HCT116 (cell line): ENCODE data around the gene TXNL4B. TPM values are rescaled to one million over a fixed set of nuclear protein-coding genes. Genes with fewer than 3 reads are reported as not detected.

Source experiments
- ATAC-seq: fragments of 200-7000 bp; cut with Tn5 transposase; 2 replicates; pipeline ENCODE4 v1.9.1; 2020; ENCODE audit warnings: mild to moderate bottlenecking, moderate library complexity
- BruUV-seq: library from RNA; stranded (reverse); fragments of 400-500 nt; replicated peaks from 2 replicates; lab custom pipeline; 2021; lab: Mats Ljungman, UMichigan
- CTCF ChIA-PET: fragments of 300-600 bp; sonication (Branson Sonifier 250); formaldehyde crosslinking; loops from one replicate; lab custom pipeline; 2021; ENCODE audit warnings: antibody characterized with exemption; lab: Charles Lee
- POLR2A ChIA-PET: fragments of 300-600, 350-600 bp; sonication (Branson Sonifier 250); formaldehyde crosslinking; loops from one replicate; lab custom pipeline; 2021; ENCODE audit warnings: antibody characterized with exemption; lab: Charles Lee
- RAD21 ChIA-PET, 2 experiments: fragments of 300-600 bp; sonication (Branson Sonifier 250); formaldehyde crosslinking; loops; one replicate each; lab custom pipeline; 2023; ENCODE audit warnings: low total read pairs in 2 of 2; ENCODE audit not compliant: uncharacterized antibody in 2 of 2, unreplicated experiment in 2 of 2, low non-redundant PET in 1 of 2; lab: Charles Lee
- DNase-seq: peaks from one replicate; pipeline ENCODE4 v3.0.0-alpha.2; 2010; ENCODE audit warnings: low read depth, low spot score
- H2AFZ ChIP-seq: fragments of 200-600 bp; shearing (Covaris generic), sonication (generic); 2 replicates; pipeline ENCODE4 v1.6.1; 2017; ENCODE audit warnings: low read depth, mixed run types, mixed read lengths, antibody characterized with exemption, low read length; ENCODE audit not compliant: poor library complexity, severe bottlenecking
- H3K27ac ChIP-seq: 2 replicates; pipeline ENCODE4 v1.5.1; 2012; ENCODE audit warnings: low read depth, low read length
- H3K27me3 ChIP-seq: fragments of 200-600 bp; sonication (generic); 2 replicates; pipeline ENCODE4 v1.6.1; 2016; ENCODE audit warnings: mixed run types, low read length, mixed read lengths; ENCODE audit not compliant: insufficient read depth
- H3K36me3 ChIP-seq, 2 experiments: fragments of 200-500 bp in 1 of 2; fragments of 200-600 bp in 1 of 2; sonication (Bioruptor generic) in 1 of 2; sonication (generic) in 1 of 2; 2 replicates each; pipeline versions ENCODE4 v1.5.1 to v1.6.1; 2014 to 2016; ENCODE audit warnings: low read length in 2 of 2, inconsistent platforms in 1 of 2, mixed read lengths in 1 of 2, mixed run types in 1 of 2; ENCODE audit not compliant: insufficient read depth in 2 of 2, control insufficient read depth in 1 of 2
- H3K4me1 ChIP-seq, 2 experiments: fragments of 200-600 bp in 1 of 2; sonication (generic) in 1 of 2; 2 replicates each; pipeline versions ENCODE4 v1.5.1 to v1.6.1; 2012 to 2017; ENCODE audit warnings: low read length in 2 of 2, inconsistent platforms in 1 of 2, mild to moderate bottlenecking in 1 of 2, mixed read lengths in 1 of 2, mixed run types in 1 of 2, moderate library complexity in 1 of 2; ENCODE audit not compliant: insufficient read depth in 2 of 2, control insufficient read depth in 1 of 2
- H3K4me2 ChIP-seq: fragments of 200-600 bp; sonication (generic); 2 replicates; pipeline ENCODE4 v1.6.1; 2017; ENCODE audit warnings: mixed run types, low read length, mixed read lengths
- H3K4me3 ChIP-seq, 2 experiments: fragments of 200-600 bp in 1 of 2; sonication (generic) in 1 of 2; replicated peaks in 1 of 2; 2 replicates each; pipeline ENCODE4 v1.5.1; 2011 to 2016; ENCODE audit warnings: low read length in 2 of 2, control low read depth in 1 of 2, low read depth in 1 of 2, mild to moderate bottlenecking in 1 of 2, mixed read lengths in 1 of 2, mixed run types in 1 of 2
- H3K79me2 ChIP-seq: fragments of 200-600 bp; sonication (generic); 2 replicates; pipeline ENCODE4 v1.6.1; 2017; ENCODE audit warnings: mild to moderate bottlenecking, mixed run types, low read length, moderate library complexity, mixed read lengths; ENCODE audit not compliant: insufficient read depth
- H3K9ac ChIP-seq: fragments of 200-600 bp; sonication (generic); 2 replicates; pipeline ENCODE4 v1.6.1; 2016; ENCODE audit warnings: low read length, mixed read lengths
- H3K9me2 ChIP-seq: fragments of 200-600 bp; sonication (generic), shearing (Covaris generic); 2 replicates; pipeline ENCODE4 v1.6.1; 2017; ENCODE audit warnings: mixed run types, mild to moderate bottlenecking, moderate library complexity; ENCODE audit not compliant: insufficient read depth
- H3K9me3 ChIP-seq, 2 experiments: fragments of 200-500 bp in 1 of 2; fragments of 200-600 bp in 1 of 2; sonication (Bioruptor generic) in 1 of 2; sonication (generic) in 1 of 2; 2 replicates each; pipeline ENCODE4 v1.6.1; 2014 to 2017; ENCODE audit warnings: low read length in 2 of 2, mixed read lengths in 2 of 2, inconsistent platforms in 1 of 2, low read depth in 1 of 2, mild to moderate bottlenecking in 1 of 2, mixed run types in 1 of 2, moderate library complexity in 1 of 2; ENCODE audit not compliant: control insufficient read depth in 1 of 2, insufficient read depth in 1 of 2
- H4K20me1 ChIP-seq: fragments of 200-600 bp; sonication (generic), shearing (Covaris generic); 2 replicates; pipeline ENCODE4 v1.6.1; 2017; ENCODE audit warnings: mixed run types, mild to moderate bottlenecking, moderate library complexity; ENCODE audit not compliant: insufficient read depth
- CBX3 ChIP-seq: IDR thresholded peaks from 2 replicates; pipeline ENCODE4 v1.6.1; 2012; ENCODE audit warnings: low read depth
- EGR1 ChIP-seq: IDR thresholded peaks from 2 replicates; pipeline ENCODE4 v1.6.1; 2012; ENCODE audit warnings: low read depth
- EZH2 ChIP-seq: fragments of 200-600 bp; sonication (generic); IDR thresholded peaks from 2 replicates; pipeline ENCODE4 v1.6.1; 2017; ENCODE audit warnings: antibody characterized with exemption, mixed run types
- JUND ChIP-seq: IDR thresholded peaks from 2 replicates; pipeline ENCODE4 v1.6.1; 2012
- POLR2A ChIP-seq: IDR thresholded peaks from 2 replicates; pipeline ENCODE4 v1.7.0; 2011; ENCODE audit warnings: borderline replicate concordance; ENCODE audit not compliant: insufficient read depth, insufficient read length; ENCODE audit errors: extremely low read depth
- RAD21 ChIP-seq: IDR thresholded peaks from 2 replicates; pipeline ENCODE4 v1.6.1; 2012; ENCODE audit warnings: low read depth, mild to moderate bottlenecking
- SP1 ChIP-seq: IDR thresholded peaks from 2 replicates; pipeline ENCODE4 v1.6.1; 2012; ENCODE audit warnings: low read depth
- SRF ChIP-seq: IDR thresholded peaks from 2 replicates; pipeline ENCODE4 v1.6.1; 2012; ENCODE audit warnings: low read depth
- ZBTB33 ChIP-seq: IDR thresholded peaks from 2 replicates; pipeline ENCODE4 v1.6.1; 2011; ENCODE audit warnings: mild to moderate bottlenecking, low read length, moderate library complexity; ENCODE audit not compliant: insufficient replicate concordance; ENCODE audit errors: extremely low read depth
- ZFX ChIP-seq: fragments of 450-650 bp; IDR thresholded peaks from 2 replicates; pipeline ENCODE4 v1.6.1; 2017
- ZNF274 ChIP-seq: fragments of 200-500 bp; sonication (Bioruptor generic); IDR thresholded peaks from 2 replicates; pipeline ENCODE4 v1.6.1; 2014; ENCODE audit warnings: mild to moderate bottlenecking, low read depth, low read length, inconsistent platforms
- intact Hi-C: fragments of 100-400 bp; cut with micrococcal nuclease; formaldehyde crosslinking; loops from 2 replicates; pipeline ENCODE4 v1.10.0; 2022
- total RNA-seq: library from RNA; stranded (reverse); gene quantifications from one replicate; pipeline ENCODE4 v1.2.1, GENCODE V29; 2021; ENCODE audit not compliant: unreplicated experiment
- TF ChIP-seq, protein P1 (sequence below): IDR thresholded peaks from 2 replicates; pipeline ENCODE4 v1.6.1; 2012; ENCODE audit warnings: low read depth
- TF ChIP-seq, protein P2 (sequence below), 3 experiments: fragments of 200-600 bp in 1 of 3; sonication (generic) in 1 of 3; IDR thresholded peaks in 2 of 3; conservative IDR thresholded peaks in 1 of 3; 2 replicates each; pipeline ENCODE4 v1.5.1; 2012 to 2017; ENCODE audit warnings: low read depth in 2 of 3, low read length in 2 of 3, antibody characterized with exemption in 1 of 3, borderline replicate concordance in 1 of 3, control low read depth in 1 of 3, mild to moderate bottlenecking in 1 of 3, mixed read lengths in 1 of 3, mixed run types in 1 of 3, moderate library complexity in 1 of 3; ENCODE audit not compliant: insufficient read depth in 1 of 3
- TF ChIP-seq, protein P3 (sequence below): IDR thresholded peaks from 2 replicates; pipeline ENCODE4 v1.6.1; 2012

The TXNL4B gene
- total RNA-seq, 1 experiment from 2014 or later = 15.5 TPM

GRCh38 chr16:72128701-72129100 is 35.3 kb upstream of the TXNL4B start:
- ATAC-seq (no peak), DNase-seq (no peak)
- ChIA-PET CTCF (interaction anchor here (1.5 kb wide), 1 partner anchor 338 kb away, joined by 5 read pairs; no protein-coding TSS in a partner anchor), RAD21 (no interaction called here), POLR2A (no interaction called here)
- Histone ChIP-seq H3K79me2 (no peaks in the 10 kb centered on the region), H2AFZ (no peak overlapping the region), H3K9me2 (no peaks in the 10 kb centered on the region), H3K4me3 (no peak overlapping the region), H3K36me3 (no peaks in the 10 kb centered on the region), H3K9me3 (no peaks in the 10 kb centered on the region), H3K4me1 (peaks cover 0 to 4% of the 10 kb centered on the region in 2 experiments; a peak in 1 of 4 replicates), H3K27me3 (no peaks in the 10 kb centered on the region), H3K4me2 (no peak overlapping the region), H4K20me1 (no peaks in the 10 kb centered on the region), H3K9ac (no peak overlapping the region), H3K27ac (no peak overlapping the region)
- TF ChIP-seq, protein P1, sequence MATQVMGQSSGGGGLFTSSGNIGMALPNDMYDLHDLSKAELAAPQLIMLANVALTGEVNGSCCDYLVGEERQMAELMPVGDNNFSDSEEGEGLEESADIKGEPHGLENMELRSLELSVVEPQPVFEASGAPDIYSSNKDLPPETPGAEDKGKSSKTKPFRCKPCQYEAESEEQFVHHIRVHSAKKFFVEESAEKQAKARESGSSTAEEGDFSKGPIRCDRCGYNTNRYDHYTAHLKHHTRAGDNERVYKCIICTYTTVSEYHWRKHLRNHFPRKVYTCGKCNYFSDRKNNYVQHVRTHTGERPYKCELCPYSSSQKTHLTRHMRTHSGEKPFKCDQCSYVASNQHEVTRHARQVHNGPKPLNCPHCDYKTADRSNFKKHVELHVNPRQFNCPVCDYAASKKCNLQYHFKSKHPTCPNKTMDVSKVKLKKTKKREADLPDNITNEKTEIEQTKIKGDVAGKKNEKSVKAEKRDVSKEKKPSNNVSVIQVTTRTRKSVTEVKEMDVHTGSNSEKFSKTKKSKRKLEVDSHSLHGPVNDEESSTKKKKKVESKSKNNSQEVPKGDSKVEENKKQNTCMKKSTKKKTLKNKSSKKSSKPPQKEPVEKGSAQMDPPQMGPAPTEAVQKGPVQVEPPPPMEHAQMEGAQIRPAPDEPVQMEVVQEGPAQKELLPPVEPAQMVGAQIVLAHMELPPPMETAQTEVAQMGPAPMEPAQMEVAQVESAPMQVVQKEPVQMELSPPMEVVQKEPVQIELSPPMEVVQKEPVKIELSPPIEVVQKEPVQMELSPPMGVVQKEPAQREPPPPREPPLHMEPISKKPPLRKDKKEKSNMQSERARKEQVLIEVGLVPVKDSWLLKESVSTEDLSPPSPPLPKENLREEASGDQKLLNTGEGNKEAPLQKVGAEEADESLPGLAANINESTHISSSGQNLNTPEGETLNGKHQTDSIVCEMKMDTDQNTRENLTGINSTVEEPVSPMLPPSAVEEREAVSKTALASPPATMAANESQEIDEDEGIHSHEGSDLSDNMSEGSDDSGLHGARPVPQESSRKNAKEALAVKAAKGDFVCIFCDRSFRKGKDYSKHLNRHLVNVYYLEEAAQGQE = no peak
- TF ChIP-seq CBX3 = no peak
- TF ChIP-seq ZNF274 = no peak
- TF ChIP-seq EZH2 = no peak
- intact Hi-C loops = loop anchor here (5.0 kb wide), 1 partner anchor 1749 kb away; no protein-coding TSS in a partner anchor
- BruUV-seq = no TSS peak

DNA sequence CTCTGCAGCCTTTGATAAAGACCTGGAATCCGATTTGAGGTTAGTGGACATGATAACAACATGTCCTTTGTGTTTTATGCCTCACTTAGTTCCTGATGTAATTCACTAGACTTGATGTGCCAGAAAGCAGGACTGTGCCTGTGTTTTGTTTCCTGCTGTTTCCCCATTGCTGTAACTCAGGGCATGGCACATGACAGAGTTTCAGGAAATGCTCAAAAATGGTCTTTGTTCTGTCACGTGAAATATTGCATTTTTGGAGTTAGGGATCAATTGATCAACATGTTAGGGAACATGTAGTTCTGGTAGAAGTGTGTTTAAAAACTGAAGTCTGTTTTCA is 33.0 kb upstream of the TXNL4B start:
- no peaks in the 10 kb centered on the region for H3K27me3 ChIP-seq
- H4K20me1 ChIP-seq = no peaks in the 10 kb centered on the region
- H3K9me2 ChIP-seq = no peaks in the 10 kb centered on the region
- no peak for ATAC-seq
- no peak overlapping the region for H3K4me2 ChIP-seq
- ChIA-PET CTCF (no interaction called here), RAD21 (no interaction called here), POLR2A (no interaction called here)
- peaks cover 0 to 4% of the 10 kb centered on the region in 2 experiments; a peak in 1 of 4 replicates for H3K4me1 ChIP-seq
- no peaks in the 10 kb centered on the region for H3K79me2 ChIP-seq
- H3K27ac ChIP-seq = no peak overlapping the region
- H3K9ac ChIP-seq = no peak overlapping the region
- no peak overlapping the region for H3K4me3 ChIP-seq
- no peaks in the 10 kb centered on the region for H3K9me3 ChIP-seq
- intact Hi-C loops = loop anchor here (5.0 kb wide), 1 partner anchor 1751 kb away; no protein-coding TSS in a partner anchor
- DNase-seq = no peak
- no peaks in the 10 kb centered on the region for H3K36me3 ChIP-seq
- H2AFZ ChIP-seq = no peak overlapping the region
- no TSS peak for BruUV-seq
- no peak for TF ChIP-seq CBX3
- TF ChIP-seq RAD21 = no peak
- TF ChIP-seq SRF = no peak
- no peak for TF ChIP-seq JUND
- no peak for TF ChIP-seq SP1
- no peak for TF ChIP-seq ZFX
- TF ChIP-seq, protein P2, sequence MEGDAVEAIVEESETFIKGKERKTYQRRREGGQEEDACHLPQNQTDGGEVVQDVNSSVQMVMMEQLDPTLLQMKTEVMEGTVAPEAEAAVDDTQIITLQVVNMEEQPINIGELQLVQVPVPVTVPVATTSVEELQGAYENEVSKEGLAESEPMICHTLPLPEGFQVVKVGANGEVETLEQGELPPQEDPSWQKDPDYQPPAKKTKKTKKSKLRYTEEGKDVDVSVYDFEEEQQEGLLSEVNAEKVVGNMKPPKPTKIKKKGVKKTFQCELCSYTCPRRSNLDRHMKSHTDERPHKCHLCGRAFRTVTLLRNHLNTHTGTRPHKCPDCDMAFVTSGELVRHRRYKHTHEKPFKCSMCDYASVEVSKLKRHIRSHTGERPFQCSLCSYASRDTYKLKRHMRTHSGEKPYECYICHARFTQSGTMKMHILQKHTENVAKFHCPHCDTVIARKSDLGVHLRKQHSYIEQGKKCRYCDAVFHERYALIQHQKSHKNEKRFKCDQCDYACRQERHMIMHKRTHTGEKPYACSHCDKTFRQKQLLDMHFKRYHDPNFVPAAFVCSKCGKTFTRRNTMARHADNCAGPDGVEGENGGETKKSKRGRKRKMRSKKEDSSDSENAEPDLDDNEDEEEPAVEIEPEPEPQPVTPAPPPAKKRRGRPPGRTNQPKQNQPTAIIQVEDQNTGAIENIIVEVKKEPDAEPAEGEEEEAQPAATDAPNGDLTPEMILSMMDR (IDR thresholded peaks at IDR 0.05 in 2 of 3, conservative IDR thresholded peaks at IDR 0.05 in 1 of 3; ENCODE audit: borderline replicate concordance in 1 of 3, insufficient read depth in 1 of 3, low read depth in 2 of 3, low read length in 2 of 3) = no peak
- no peak for TF ChIP-seq POLR2A
- no peak for TF ChIP-seq ZBTB33
- no peak for TF ChIP-seq EGR1
- TF ChIP-seq, protein P3, sequence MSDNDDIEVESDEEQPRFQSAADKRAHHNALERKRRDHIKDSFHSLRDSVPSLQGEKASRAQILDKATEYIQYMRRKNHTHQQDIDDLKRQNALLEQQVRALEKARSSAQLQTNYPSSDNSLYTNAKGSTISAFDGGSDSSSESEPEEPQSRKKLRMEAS = no peak
- no peak for TF ChIP-seq ZNF274
